K562 treated with DMSO at 1 percent for 48 hours (cell line): ENCODE data around the gene PARP15. TPM values are rescaled to one million over a fixed set of nuclear protein-coding genes. Genes with fewer than 3 reads are reported as not detected.

ENCODE experiments used
- total RNA-seq: library from RNA; unstranded; fragments of 300-600 nt; gene quantifications from 2 replicates; pipeline ENCODE4 v1.2.3, GENCODE V29; 2022; ENCODE audit warnings: low replicate concordance; ENCODE audit errors: extremely low read depth

Gene PARP15
- not detected in 2 replicates for total RNA-seq

DNA sequence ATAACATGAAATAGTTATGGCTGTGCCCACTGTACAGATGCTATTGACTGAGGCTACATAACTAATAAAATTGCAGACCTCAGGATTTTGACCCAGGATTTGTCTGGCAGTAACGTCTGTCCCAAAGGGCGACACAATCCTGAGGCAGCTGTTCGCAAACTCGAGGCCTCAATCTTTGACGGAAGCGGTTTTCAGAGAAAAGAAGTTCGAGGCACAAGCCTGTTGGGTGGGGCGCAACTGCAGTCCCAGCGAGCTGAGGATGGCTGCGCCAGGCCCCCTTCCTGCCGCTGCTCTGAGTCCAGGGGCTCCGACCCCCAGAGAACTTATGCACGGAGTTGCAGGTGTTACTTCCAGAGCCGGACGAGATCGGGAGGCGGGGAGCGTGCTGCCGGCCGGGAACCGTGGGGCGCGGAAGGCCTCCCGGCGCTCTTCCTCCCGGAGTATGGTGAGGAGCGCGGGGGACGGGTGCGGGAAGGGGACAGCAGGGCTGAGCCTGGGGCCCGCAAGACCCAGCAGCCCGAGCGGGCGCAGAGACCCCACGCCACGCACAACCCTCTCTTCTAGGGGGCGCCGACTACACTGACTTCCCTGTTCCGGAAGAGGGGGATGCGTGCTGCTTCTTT is at the start of gene PARP15:
Gene PARP15, plus strand, starts transcription at position 242 of the 623 bp plus-strand sequence. Its CDS starts 18 bp downstream, at position 260.

GRCh38 chr3:122564155-122564912 is 13.1 kb upstream of the PARP15 start, which contains the start of the genes DTX3L and PARP9:
DTX3L (plus strand) TSS chr3:122564338; CDS start chr3:122564427, 89 bp downstream.
PARP9 (minus strand) TSS chr3:122564300; CDS start chr3:122559620, 4,680 bp downstream.

DNA sequence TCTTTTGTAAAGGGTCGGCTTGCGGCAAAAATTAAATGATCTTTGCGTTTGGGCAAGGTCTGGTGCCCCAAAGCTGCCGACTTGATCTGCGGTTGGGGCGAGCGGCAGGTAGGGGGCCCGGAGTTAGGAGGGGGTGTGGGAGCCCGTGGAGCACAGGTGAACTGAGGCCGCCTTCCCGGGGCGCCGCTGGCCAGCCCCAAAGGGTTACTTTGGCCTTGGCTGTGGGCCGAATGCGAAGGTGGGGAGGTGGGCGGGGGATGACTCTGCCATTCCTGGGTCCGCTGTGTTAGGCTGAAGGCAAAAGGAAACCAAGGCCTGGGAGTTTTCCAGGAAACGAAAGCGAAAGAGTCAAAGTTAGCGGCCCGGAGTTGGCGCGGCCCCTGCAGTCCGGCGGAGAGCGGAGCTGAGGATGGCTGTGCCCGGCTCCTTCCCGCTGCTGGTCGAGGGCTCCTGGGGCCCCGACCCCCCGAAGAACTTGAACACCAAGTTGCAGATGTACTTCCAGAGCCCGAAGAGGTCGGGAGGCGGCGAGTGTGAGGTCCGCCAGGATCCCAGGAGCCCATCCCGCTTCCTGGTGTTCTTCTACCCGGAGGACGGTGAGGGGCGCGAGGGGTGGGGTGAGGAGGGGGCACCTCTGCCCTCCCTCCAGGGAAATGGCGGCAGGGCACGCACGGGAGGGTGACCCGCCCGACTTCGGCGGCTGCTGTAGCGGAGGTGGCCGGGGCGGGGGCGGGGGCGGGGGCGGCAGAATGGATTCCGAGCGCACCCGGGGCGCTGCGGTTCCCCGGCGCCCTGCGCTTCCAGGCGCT is 103.2 kb downstream of the PARP15 start, which contains the start of gene PARP14:
Gene PARP14, plus strand, starts transcription at position 365 of the 809 bp plus-strand sequence. Its CDS starts 45 bp downstream, at position 410.

Other genes starting within 250 kb of the PARP15 start
- not detected in 2 replicates for gene MIX23, start 194.4 kb upstream of the PARP15 start, total RNA-seq
- gene FAM162A, start 193.5 kb upstream of the PARP15 start, total RNA-seq: not detected in 2 replicates
- not detected in 2 replicates for gene WDR5B, start 161.6 kb upstream of the PARP15 start, total RNA-seq
- not detected in 2 replicates for gene KPNA1, start 62.7 kb upstream of the PARP15 start, total RNA-seq
- not detected in 2 replicates for gene PARP9, start 13.3 kb upstream of the PARP15 start, total RNA-seq
- gene DTX3L, start 13.3 kb upstream of the PARP15 start, total RNA-seq: not detected in 2 replicates
- gene PARP14, start 103.2 kb downstream of the PARP15 start, total RNA-seq: not detected in 2 replicates
- gene HSPBAP1, start 216.2 kb downstream of the PARP15 start, total RNA-seq: not detected in 2 replicates
- not detected in 2 replicates for gene SLC49A4, start 217.4 kb downstream of the PARP15 start, total RNA-seq